GM19324 (cell line): ENCODE results near the gene NFE2L1.
A peak's percentile ranks its signal among the peaks of the same experiment; 100 is the strongest.

Source experiments
- ATAC-seq: cut with Tn5 transposase; IDR thresholded peaks from one replicate; pipeline ENCODE4 v1.9.1; 2021; ENCODE audit warnings: mild to moderate bottlenecking, moderate library complexity; ENCODE audit not compliant: unreplicated experiment, low FRiP score

The NFE2L1 gene

GRCh38 chr17:48046296-48046695 lies 1.9 kb upstream of the NFE2L1 start:
- no peak for ATAC-seq

GRCh38 chr17:48047113-48047740 lies 932 bp upstream of the NFE2L1 start:
- ATAC-seq: no peak

GRCh38 chr17:48048384-48049126 lies 396 bp downstream of the NFE2L1 start:
- ATAC-seq: peak; percentile 45

- no peak for ATAC-seq
These were observed 3.1 kb downstream of the NFE2L1 start for GRCh38 chr17:48051283-48051682.

- ATAC-seq: no peak
These were observed 3.7 kb downstream of the NFE2L1 start for GRCh38 chr17:48051706-48052486.

GRCh38 chr17:48052956-48053757 lies 5.0 kb downstream of the NFE2L1 start:
- ATAC-seq: no peak

GRCh38 chr17:48053758-48054237 lies 5.6 kb downstream of the NFE2L1 start:
- ATAC-seq: no peak

- no peak for ATAC-seq
These were observed 6.4 kb downstream of the NFE2L1 start for GRCh38 chr17:48054238-48055185.

GRCh38 chr17:48055531-48056245 lies 7.5 kb downstream of the NFE2L1 start:
- no peak for ATAC-seq

GRCh38 chr17:48056246-48056745 lies 8.1 kb downstream of the NFE2L1 start:
- no peak for ATAC-seq

GRCh38 chr17:48056879-48057278 lies 8.7 kb downstream of the NFE2L1 start:
- no peak for ATAC-seq

GRCh38 chr17:48057626-48058025 lies 9.5 kb downstream of the NFE2L1 start:
- ATAC-seq: no peak

- no peak for ATAC-seq
These were observed 10.4 kb downstream of the NFE2L1 start for GRCh38 chr17:48058393-48059124.

GRCh38 chr17:48059125-48059668 lies 11.0 kb downstream of the NFE2L1 start:
- no peak for ATAC-seq

GRCh38 chr17:48060249-48060648 lies 12.1 kb downstream of the NFE2L1 start:
- ATAC-seq: no peak

GRCh38 chr17:48062273-48062672 lies 14.1 kb downstream of the NFE2L1 start:
- no peak for ATAC-seq

GRCh38 chr17:48064638-48065037 lies 16.5 kb downstream of the NFE2L1 start:
- no peak for ATAC-seq

- ATAC-seq: no peak
These were observed 18.0 kb downstream of the NFE2L1 start for GRCh38 chr17:48066192-48066591.
